Articular chondrocyte of knee joint (primary cell): ENCODE measurements around the gene COQ3. TPM values are rescaled to one million over a fixed set of nuclear protein-coding genes. Genes with fewer than 3 reads are reported as not detected.

Experiments used
- total RNA-seq: library from RNA; depleted of rRNA; stranded (reverse); fragments of >200 nt; gene quantifications from 2 replicates; pipeline ENCODE4 v1.2.3, GENCODE V29; 2012

The COQ3 gene
- total RNA-seq: 5.0 and 6.7 TPM in 2 replicates

GRCh38 chr6:99393698-99394531, at the start of gene COQ3:
TSS of gene COQ3 (minus strand) at chr6:99394195. CDS start at chr6:99394179, 16 bp downstream.

GRCh38 chr6:99424761-99425646, 31.0 kb upstream of the COQ3 start, which contains the start of gene PNISR:
TSS of gene PNISR (minus strand) at chr6:99425308. CDS start at chr6:99414659, 10,649 bp downstream.

GRCh38 chr6:99349171-99350141, 44.5 kb downstream of the COQ3 start, which contains the start of gene FAXC:
TSS of gene FAXC (minus strand) at chr6:99349674. CDS start at chr6:99349372, 302 bp downstream.

Other genes with a start within 250 kb of the COQ3 start
- gene FAXC, start 44.5 kb downstream of the COQ3 start, total RNA-seq: 0.65 and 1.1 TPM in 2 replicates
- 93.3 and 101 TPM in 2 replicates for gene PNISR, start 31.1 kb upstream of the COQ3 start, total RNA-seq
- 18.1 and 22.6 TPM in 2 replicates for gene USP45, start 121.2 kb upstream of the COQ3 start, total RNA-seq
- gene CCNC, start 174.5 kb upstream of the COQ3 start, total RNA-seq: 73.2 and 95.0 TPM in 2 replicates
- not detected in 2 replicates for gene PRDM13, start 212.6 kb upstream of the COQ3 start, total RNA-seq